Measurements from ENCODE around the gene LPP. TPM values are rescaled to one million over a fixed set of nuclear protein-coding genes. Genes with fewer than 3 reads are reported as not detected.

Gene LPP
- total RNA-seq, 1 experiment from 2014 or later: 264 TPM

DNA sequence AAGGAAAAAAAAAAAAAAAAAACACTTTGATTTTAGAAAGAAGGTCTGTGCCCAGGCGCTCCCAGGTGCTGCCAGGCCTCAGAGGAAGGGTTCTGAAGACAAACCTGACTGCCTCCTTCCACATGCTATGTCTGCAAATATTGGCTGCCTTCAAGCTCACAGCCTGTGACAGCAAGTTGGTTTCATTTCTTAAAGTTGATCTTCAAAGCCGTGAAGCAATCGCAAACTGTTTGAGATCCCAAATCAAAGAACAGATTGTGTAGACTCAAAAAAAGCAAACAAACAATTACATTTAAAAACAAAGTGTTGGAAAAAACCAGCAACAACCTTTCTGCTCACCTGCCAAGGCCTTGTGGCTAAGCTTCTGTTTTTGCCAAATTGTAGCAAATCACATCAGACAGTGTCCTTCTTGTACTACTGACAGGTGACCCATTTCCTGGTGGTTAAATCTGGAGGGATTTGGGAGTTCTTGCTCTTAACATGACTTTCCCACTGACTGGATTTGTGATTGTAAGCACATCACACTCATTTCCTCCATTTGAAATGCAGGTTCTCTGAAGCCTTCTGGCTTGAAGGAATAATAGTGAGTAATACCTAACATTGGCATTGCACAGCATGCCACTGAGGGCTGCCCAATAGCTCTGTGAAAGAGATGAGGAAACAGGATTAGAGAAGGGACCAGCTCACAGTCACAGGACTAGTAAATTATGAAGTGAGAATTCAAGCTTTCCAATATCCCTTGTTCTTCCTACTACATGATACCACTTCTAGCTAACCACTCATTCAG, 502.4 kb downstream of the LPP start:
- no peak for TF ChIP-seq CTCF (IDR thresholded peaks at IDR 0.05; ENCODE audit: unreplicated experiment)
- intact Hi-C loops (cut with micrococcal nuclease; ENCODE audit: unreplicated experiment): no loop called here
- no peak overlapping the region for H3K4me3 Mint-ChIP-seq (ENCODE audit: low read depth, unreplicated experiment)
- no peaks in the 10 kb centered on the region for H3K9me3 Mint-ChIP-seq (ENCODE audit: low read depth, unreplicated experiment)
- H3K4me1 Mint-ChIP-seq (ENCODE audit: low read depth, unreplicated experiment): no peaks in the 10 kb centered on the region
- H3K27ac Mint-ChIP-seq (ENCODE audit: unreplicated experiment): no peak overlapping the region
- H3K36me3 Mint-ChIP-seq (ENCODE audit: insufficient read depth, unreplicated experiment): no peaks in the 10 kb centered on the region
- no peaks in the 10 kb centered on the region for H3K27me3 Mint-ChIP-seq (ENCODE audit: unreplicated experiment)
- no peak for DNase-seq
- no TSS peak for BruUV-seq (replicated peaks)
- CTCF ChIA-PET: interaction anchor here (0.7 kb wide), 1 partner anchor 8 kb away, joined by 5 read pairs; no protein-coding TSS in a partner anchor

- no peak for TF ChIP-seq CTCF (IDR thresholded peaks at IDR 0.05; ENCODE audit: unreplicated experiment)
- DNase-seq: no peak
- H3K27ac Mint-ChIP-seq (ENCODE audit: unreplicated experiment): no peak overlapping the region
- no peaks in the 10 kb centered on the region for H3K27me3 Mint-ChIP-seq (ENCODE audit: unreplicated experiment)
- H3K4me3 Mint-ChIP-seq (ENCODE audit: low read depth, unreplicated experiment): no peak overlapping the region
- no peaks in the 10 kb centered on the region for H3K9me3 Mint-ChIP-seq (ENCODE audit: low read depth, unreplicated experiment)
- no TSS peak for BruUV-seq (replicated peaks)
- no peaks in the 10 kb centered on the region for H3K4me1 Mint-ChIP-seq (ENCODE audit: low read depth, unreplicated experiment)
- intact Hi-C loops (cut with micrococcal nuclease; ENCODE audit: unreplicated experiment): no loop called here
- CTCF ChIA-PET: interaction anchor here (1.2 kb wide), 1 partner anchor 317 kb away, joined by 3 read pairs; no protein-coding TSS in a partner anchor
- no peaks in the 10 kb centered on the region for H3K36me3 Mint-ChIP-seq (ENCODE audit: insufficient read depth, unreplicated experiment)
These were observed 504.6 kb downstream of the LPP start for GRCh38 chr3:188658606-188659005.

DNA sequence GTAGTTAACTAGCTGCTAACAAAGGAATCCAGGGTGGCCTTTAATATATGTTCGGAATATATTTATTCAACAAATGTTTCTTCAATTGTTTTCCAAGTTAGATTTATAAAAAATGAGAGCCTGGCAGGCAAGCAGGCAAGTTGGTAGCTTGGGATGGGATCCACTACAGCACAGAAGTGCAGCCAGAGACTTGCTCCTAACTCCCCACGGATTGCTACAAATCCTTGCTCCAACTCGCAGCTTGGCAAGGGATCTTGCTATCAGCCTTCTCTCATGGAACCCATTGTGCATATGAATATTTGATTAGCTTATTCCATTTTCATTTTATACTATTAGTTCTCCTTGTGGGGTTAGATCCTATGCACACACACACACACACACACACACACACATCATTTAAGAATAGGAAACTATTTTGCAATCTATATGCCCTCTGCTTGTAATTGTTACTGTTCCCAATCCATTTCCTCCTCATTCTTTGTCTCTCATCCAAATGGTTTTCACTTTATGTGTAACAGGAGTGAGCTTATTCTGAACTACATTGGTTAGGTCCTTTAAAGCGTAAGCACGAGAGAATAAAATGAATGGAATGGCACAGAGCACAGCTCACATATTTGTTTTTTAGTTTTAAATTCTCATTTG, 505.6 kb downstream of the LPP start:
- H3K27ac Mint-ChIP-seq (ENCODE audit: unreplicated experiment): no peak overlapping the region
- CTCF ChIA-PET: interaction anchor here (0.6 to 1.2 kb wide), 2 partner anchors 126 to 318 kb away, joined by 3 read pairs; no protein-coding TSS in a partner anchor
- TF ChIP-seq CTCF (IDR thresholded peaks at IDR 0.05; ENCODE audit: unreplicated experiment): no peak
- no peaks in the 10 kb centered on the region for H3K36me3 Mint-ChIP-seq (ENCODE audit: insufficient read depth, unreplicated experiment)
- no peaks in the 10 kb centered on the region for H3K4me1 Mint-ChIP-seq (ENCODE audit: low read depth, unreplicated experiment)
- intact Hi-C loops (cut with micrococcal nuclease; ENCODE audit: unreplicated experiment): no loop called here
- H3K27me3 Mint-ChIP-seq (ENCODE audit: unreplicated experiment): no peaks in the 10 kb centered on the region
- no TSS peak for BruUV-seq (replicated peaks)
- DNase-seq: no peak
- H3K4me3 Mint-ChIP-seq (ENCODE audit: low read depth, unreplicated experiment): no peak overlapping the region
- H3K9me3 Mint-ChIP-seq (ENCODE audit: low read depth, unreplicated experiment): no peaks in the 10 kb centered on the region

DNA sequence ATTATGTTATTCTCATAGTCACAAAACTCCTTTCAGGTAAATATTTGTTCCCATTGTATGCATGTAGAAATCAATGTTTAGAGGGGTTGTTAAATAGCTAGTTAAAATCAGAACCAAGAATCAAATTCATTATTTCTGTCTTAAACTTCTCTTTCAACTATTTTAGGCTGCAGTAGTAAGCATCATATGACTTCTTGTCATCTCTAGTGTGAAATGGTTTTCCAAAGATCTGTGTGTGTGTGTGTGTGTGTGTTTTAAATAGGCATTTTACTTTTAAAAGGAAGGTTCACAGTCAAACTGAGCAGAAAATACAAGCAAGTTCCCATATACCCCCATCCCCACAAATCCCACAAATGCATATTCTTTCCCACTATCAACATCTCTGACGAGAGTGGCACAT, 506.5 kb downstream of the LPP start:
- Mint-ChIP-seq H3K4me1 (ENCODE audit: low read depth, unreplicated experiment) (no peaks in the 10 kb centered on the region), H3K36me3 (ENCODE audit: insufficient read depth, unreplicated experiment) (no peaks in the 10 kb centered on the region), H3K27me3 (ENCODE audit: unreplicated experiment) (no peaks in the 10 kb centered on the region), H3K4me3 (ENCODE audit: low read depth, unreplicated experiment) (no peak overlapping the region), H3K27ac (ENCODE audit: unreplicated experiment) (no peak overlapping the region), H3K9me3 (ENCODE audit: low read depth, unreplicated experiment) (no peaks in the 10 kb centered on the region)
- intact Hi-C loops (cut with micrococcal nuclease; ENCODE audit: unreplicated experiment): no loop called here
- BruUV-seq (replicated peaks): no TSS peak
- CTCF ChIA-PET: no interaction called here
- TF ChIP-seq CTCF (IDR thresholded peaks at IDR 0.05; ENCODE audit: unreplicated experiment): no peak
- no peak for DNase-seq
